GM20000 (cell line): ENCODE measurements around the gene HSPA1A.
"Not testable (repeated sequence)": the region's sequence is repeated elsewhere in the genome, so short reads cannot be mapped to it uniquely, and the experiment has no call there.

Experiments used
- DNase-seq: peaks from one replicate; pipeline ENCODE4 v3.0.0; 2012; ENCODE audit warnings: low spot score
- CTCF ChIP-seq: IDR thresholded peaks from 2 replicates; pipeline ENCODE4 v1.5.1; 2012; ENCODE audit warnings: mild to moderate bottlenecking, control low read depth; ENCODE audit errors: extremely low read depth, missing control alignments

HSPA1A gene

GRCh38 chr6:31838968-31839367 lies 23.6 kb downstream of the HSPA1A start:
- DNase-seq, result no peak
- TF ChIP-seq CTCF, result no peak

DNA sequence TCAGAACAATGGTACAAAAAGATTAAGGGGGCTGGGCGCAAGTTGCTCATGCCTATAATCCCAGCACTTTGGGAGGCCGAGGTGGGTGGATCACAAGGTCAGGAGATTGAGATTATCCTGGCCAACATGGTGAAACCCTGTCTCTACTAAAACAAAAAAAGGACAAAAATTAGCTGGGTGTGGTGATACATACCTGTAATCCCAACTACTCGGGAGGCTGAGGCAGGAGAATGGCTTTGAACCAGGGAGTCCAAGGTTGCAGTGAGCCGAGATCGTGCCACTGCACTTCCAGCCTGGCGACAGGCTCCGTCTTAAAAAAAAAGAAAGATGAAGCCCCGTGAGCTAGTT lies 24.4 kb downstream of the HSPA1A start:
- DNase-seq, result not testable (repeated sequence)

GRCh38 chr6:31842053-31842452 lies 26.7 kb downstream of the HSPA1A start:
- DNase-seq, result no peak
- TF ChIP-seq CTCF, result no peak

GRCh38 chr6:31844507-31844906 lies 29.2 kb downstream of the HSPA1A start:
- no peak for TF ChIP-seq CTCF
- no peak for DNase-seq

DNA sequence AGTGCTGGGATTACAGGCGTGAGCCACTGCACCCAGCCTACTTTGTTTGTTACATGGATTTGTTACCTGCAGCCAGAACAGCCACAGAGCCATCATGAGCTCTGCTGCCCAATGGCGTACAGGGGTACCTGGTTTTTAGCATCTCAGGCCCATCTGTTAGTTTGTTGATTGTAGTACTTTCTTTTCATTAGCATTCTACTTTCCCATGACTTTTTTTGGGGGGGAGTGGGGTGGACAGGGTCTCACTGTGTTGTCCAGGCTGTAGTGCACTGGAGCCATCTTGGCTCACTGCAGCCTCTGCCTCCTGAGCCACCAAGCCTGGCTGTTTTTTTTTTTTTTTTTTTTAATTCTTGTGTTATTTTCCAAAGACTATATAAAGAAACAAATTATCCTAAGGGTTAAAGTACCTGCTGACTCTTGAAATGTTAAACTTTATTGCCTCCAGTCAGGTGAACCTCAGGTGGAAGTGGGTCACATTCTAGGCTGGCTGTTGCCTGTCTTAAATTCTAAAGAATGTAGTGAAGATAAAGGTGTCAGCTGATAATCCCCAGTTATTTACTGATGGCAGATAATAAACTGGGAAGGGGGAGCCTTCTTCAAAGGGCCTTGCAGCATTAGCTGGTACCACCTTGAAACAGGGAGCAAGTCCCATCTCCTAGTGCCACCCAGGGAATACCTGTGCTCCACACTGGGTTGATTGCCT lies 32.1 kb downstream of the HSPA1A start:
- DNase-seq, result no peak
- no peak for TF ChIP-seq CTCF

- TF ChIP-seq CTCF, result no peak
- DNase-seq, result no peak
Measured at GRCh38 chr6:31850765-31851484, 35.6 kb downstream of the HSPA1A start.

DNA sequence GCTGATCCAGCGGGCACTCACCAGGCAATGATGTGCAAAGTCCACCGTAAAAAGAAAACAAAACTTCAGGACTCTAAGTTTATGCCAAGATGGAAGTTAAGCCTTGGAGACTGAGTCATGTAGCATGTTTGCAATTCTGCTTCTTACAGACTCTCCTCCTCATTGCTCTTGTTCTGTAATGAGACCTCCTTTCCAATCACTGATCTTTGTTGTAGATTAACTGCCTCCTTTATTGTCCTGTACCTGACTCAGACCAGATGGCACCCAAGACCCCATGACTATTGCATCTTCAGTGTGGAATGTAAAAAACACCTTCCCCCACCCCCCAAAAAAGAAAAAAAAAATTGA lies 36.1 kb downstream of the HSPA1A start:
- TF ChIP-seq CTCF, result no peak
- DNase-seq, result no peak

DNA sequence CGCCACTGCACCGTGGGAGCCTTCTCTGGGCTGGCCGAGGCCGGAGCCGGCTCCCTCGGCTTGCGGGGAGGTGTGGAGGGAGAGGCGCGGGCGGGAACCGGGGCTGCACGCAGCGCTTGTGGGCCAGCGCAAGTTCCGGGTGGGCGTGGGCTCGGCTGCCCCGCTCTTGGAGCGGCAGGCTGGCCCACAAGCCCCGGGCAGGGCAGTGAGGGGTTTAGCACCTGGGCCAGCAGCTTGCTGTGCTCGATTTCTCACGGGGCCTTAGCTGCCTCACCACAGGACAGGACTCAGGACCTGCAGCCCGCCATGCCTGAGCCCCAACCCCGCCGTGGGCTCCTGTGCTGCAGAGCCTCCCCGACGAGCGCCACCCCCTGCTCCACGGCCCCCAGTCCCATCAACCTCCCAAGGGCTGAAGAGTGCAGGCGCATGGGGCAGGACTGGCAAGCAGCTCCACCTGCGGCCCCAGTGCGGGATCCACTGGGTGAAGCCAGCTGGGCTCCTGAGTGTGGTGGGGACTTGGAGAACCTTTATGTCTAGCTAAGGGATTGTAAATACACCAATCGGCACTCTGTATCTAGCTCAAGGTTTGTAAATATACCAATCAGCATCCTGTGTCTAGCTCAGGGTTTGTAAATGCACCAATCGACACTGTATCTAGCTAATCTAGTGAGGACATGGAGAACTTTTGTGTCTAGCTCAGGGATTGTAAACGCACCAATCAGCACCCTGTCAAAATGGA lies 36.8 kb downstream of the HSPA1A start:
- not testable (repeated sequence) for DNase-seq

DNA sequence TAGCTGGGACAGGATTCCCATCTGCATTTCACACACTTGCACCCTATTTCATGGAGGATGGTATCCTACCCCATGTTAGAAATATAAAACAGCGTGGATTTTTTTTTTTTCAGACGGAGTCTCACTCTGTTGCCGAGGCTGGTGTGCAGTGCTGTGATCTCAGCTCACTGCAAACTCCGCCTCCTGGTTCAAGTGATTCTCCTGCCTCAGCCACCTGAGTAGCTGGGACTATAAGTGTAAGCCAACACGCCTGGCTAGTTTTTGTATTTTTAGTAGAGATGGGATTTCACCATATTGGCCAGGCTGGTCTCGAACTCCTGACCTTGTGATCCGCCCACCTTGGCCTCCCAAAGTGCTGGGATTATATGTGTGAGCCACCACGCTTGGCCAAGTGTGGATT lies 42.4 kb downstream of the HSPA1A start:
- DNase-seq, result not testable (repeated sequence)
